ENCODE data around the gene ZXDA.

Gene ZXDA

DNA sequence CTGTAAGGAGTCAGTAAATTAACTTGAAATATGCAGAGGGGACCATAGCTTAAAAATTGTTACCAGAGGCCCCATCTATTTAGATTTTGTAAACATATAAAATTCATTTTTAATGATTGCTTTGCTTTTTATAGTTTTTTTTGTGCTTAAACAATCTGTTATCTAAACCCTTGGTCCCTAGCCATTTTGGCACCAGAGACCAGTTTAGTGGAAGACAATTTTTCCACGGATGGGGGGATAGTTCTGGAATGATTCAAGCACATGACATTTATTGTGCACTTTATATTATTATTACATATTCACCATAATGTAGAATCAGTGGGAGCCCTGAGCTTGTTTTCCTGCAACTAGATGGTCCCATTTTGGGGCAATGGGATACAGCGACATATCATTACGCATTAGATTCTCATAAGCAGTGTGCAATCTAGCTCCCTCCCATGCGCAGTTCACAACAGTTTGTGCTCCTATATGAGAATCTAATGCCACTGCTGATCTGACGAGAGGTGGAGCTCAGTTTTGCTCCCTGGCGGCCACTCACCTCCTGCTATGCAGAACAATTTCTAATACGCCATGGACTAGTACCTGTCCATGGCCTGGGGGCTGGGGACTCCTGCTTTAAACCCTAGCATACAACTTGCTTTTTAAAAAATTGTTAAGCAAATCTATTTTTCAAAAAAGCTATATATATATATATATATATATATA is 5.9 kb downstream of the ZXDA start:
- Histone ChIP-seq H2AFZ (ENCODE audit: low read depth) (no peak overlapping the region), H3K4me3 (IDR thresholded peaks at IDR 0.05; ENCODE audit: insufficient read depth, low read depth, low read length) (no peak overlapping the region), H3K27ac (no peak overlapping the region), H3K27me3 (ENCODE audit: insufficient read depth, low read depth) (no peaks in the 10 kb centered on the region), H3K36me3 (ENCODE audit: insufficient read depth) (no peaks in the 10 kb centered on the region), H4K20me1 (ENCODE audit: insufficient read depth) (no peaks in the 10 kb centered on the region), H3K4me2 (no peak overlapping the region), H3K79me2 (ENCODE audit: insufficient read depth, low read depth) (no peaks in the 10 kb centered on the region), H3K9ac (no peak overlapping the region), H3K4me1 (ENCODE audit: low read depth, poor library complexity, severe bottlenecking) (no peaks in the 10 kb centered on the region)
- TF ChIP-seq, protein P1, sequence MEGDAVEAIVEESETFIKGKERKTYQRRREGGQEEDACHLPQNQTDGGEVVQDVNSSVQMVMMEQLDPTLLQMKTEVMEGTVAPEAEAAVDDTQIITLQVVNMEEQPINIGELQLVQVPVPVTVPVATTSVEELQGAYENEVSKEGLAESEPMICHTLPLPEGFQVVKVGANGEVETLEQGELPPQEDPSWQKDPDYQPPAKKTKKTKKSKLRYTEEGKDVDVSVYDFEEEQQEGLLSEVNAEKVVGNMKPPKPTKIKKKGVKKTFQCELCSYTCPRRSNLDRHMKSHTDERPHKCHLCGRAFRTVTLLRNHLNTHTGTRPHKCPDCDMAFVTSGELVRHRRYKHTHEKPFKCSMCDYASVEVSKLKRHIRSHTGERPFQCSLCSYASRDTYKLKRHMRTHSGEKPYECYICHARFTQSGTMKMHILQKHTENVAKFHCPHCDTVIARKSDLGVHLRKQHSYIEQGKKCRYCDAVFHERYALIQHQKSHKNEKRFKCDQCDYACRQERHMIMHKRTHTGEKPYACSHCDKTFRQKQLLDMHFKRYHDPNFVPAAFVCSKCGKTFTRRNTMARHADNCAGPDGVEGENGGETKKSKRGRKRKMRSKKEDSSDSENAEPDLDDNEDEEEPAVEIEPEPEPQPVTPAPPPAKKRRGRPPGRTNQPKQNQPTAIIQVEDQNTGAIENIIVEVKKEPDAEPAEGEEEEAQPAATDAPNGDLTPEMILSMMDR (conservative IDR thresholded peaks at IDR 0.05; ENCODE audit: low read depth, low read length): no peak

DNA sequence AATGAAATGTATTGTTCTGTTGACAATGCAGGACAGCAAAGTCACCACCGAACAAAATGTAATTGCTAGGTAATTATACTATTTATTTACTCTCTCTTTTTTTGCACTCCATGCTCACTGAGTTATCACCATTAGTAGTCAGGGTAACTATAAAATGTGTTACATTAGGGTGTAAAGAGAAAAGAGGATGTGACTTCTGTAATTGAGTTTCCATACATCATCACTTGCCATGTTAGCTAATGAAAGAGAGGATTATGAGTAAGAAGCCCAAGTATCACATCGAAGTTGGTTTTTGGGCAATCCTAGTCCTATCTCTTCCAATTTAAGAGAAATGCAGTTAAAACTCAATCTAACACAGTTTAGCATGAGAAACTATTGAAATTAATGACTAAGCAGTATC is 7.6 kb downstream of the ZXDA start:
- H3K4me1 ChIP-seq (ENCODE audit: low read depth, poor library complexity, severe bottlenecking): no peaks in the 10 kb centered on the region
- TF ChIP-seq, protein P1 (conservative IDR thresholded peaks at IDR 0.05; ENCODE audit: low read depth, low read length): no peak
- H2AFZ ChIP-seq (ENCODE audit: low read depth): no peak overlapping the region
- no peak overlapping the region for H3K27ac ChIP-seq
- H3K36me3 ChIP-seq (ENCODE audit: insufficient read depth): no peaks in the 10 kb centered on the region
- no peaks in the 10 kb centered on the region for H3K79me2 ChIP-seq (ENCODE audit: insufficient read depth, low read depth)
- no peak overlapping the region for H3K9ac ChIP-seq
- no peak overlapping the region for H3K4me2 ChIP-seq
- H4K20me1 ChIP-seq (ENCODE audit: insufficient read depth): no peaks in the 10 kb centered on the region
- H3K4me3 ChIP-seq (IDR thresholded peaks at IDR 0.05; ENCODE audit: insufficient read depth, low read depth, low read length): no peak overlapping the region
- no peaks in the 10 kb centered on the region for H3K27me3 ChIP-seq (ENCODE audit: insufficient read depth, low read depth)

DNA sequence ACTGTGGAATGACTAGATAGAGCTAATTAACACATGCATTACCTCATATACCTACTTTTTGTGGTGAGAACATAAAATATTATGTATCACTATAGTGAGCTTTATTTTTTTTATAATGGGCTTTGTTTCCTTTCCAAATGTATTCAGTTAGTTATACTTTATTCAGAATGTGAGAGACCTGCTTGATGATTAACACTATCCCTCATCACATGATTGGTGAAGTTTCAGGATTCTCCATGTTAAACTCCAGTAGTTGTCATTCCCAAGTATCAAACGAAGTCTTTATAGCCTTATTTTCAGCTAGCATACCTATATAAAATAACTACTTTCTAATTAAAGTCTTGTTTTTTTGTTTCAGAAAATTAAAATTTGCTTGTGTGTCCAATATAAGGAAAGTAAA is 8.8 kb downstream of the ZXDA start:
- H3K27me3 ChIP-seq (ENCODE audit: insufficient read depth, low read depth): no peaks in the 10 kb centered on the region
- no peak overlapping the region for H3K27ac ChIP-seq
- H4K20me1 ChIP-seq (ENCODE audit: insufficient read depth): no peaks in the 10 kb centered on the region
- no peaks in the 10 kb centered on the region for H3K4me1 ChIP-seq (ENCODE audit: low read depth, poor library complexity, severe bottlenecking)
- H2AFZ ChIP-seq (ENCODE audit: low read depth): no peak overlapping the region
- no peaks in the 10 kb centered on the region for H3K36me3 ChIP-seq (ENCODE audit: insufficient read depth)
- H3K79me2 ChIP-seq (ENCODE audit: insufficient read depth, low read depth): no peaks in the 10 kb centered on the region
- no peak overlapping the region for H3K4me2 ChIP-seq
- TF ChIP-seq, protein P1 (conservative IDR thresholded peaks at IDR 0.05; ENCODE audit: low read depth, low read length): no peak
- no peak overlapping the region for H3K9ac ChIP-seq
- H3K4me3 ChIP-seq (IDR thresholded peaks at IDR 0.05; ENCODE audit: insufficient read depth, low read depth, low read length): no peak overlapping the region

DNA sequence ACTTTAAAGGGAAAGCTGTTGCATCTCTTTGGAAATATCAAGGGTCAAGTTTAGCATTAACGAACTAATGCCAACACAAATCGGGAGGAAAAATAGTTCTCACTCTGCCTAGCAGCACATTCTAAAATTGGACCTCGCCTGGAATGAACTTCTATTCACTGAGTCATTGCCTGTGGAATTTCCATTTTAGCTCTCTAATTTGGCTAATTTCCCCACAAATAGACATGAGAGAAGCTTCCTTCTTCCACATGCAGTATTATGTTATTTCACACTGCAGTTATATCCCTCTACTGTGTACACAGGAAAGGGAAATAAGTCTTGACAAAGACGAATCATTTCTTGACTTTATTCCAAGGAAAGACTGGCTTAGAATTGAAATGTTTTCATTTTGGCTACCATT is 9.3 kb downstream of the ZXDA start:
- no peak overlapping the region for H2AFZ ChIP-seq (ENCODE audit: low read depth)
- H4K20me1 ChIP-seq (ENCODE audit: insufficient read depth): no peaks in the 10 kb centered on the region
- no peak overlapping the region for H3K4me2 ChIP-seq
- no peak overlapping the region for H3K27ac ChIP-seq
- no peak overlapping the region for H3K9ac ChIP-seq
- H3K4me1 ChIP-seq (ENCODE audit: low read depth, poor library complexity, severe bottlenecking): no peaks in the 10 kb centered on the region
- TF ChIP-seq, protein P1 (conservative IDR thresholded peaks at IDR 0.05; ENCODE audit: low read depth, low read length): no peak
- H3K36me3 ChIP-seq (ENCODE audit: insufficient read depth): no peaks in the 10 kb centered on the region
- no peaks in the 10 kb centered on the region for H3K27me3 ChIP-seq (ENCODE audit: insufficient read depth, low read depth)
- no peaks in the 10 kb centered on the region for H3K79me2 ChIP-seq (ENCODE audit: insufficient read depth, low read depth)
- H3K4me3 ChIP-seq (IDR thresholded peaks at IDR 0.05; ENCODE audit: insufficient read depth, low read depth, low read length): no peak overlapping the region
